Activated naive CD4-positive, alpha-beta T cell treated with anti-CD3 and anti-CD28 coated beads, Interleukin-2, amount 50 U/mL, for 72 hours (primary cell): ENCODE measurements around the gene HBG2. TPM values are rescaled to one million over a fixed set of nuclear protein-coding genes. Genes with fewer than 3 reads are reported as not detected.

Source experiments
- ATAC-seq, 2 donors: fragments of 150-1000 bp; cut with Tn5 transposase; 2 replicates each; pipeline ENCODE4 v1.10.0; 2021; ENCODE audit warnings: mild to moderate bottlenecking in 2 of 2, moderate library complexity in 2 of 2
- DNase-seq, 2 donors: peaks; one replicate each; pipeline ENCODE4 v3.0.0; 2021 to 2022; ENCODE audit warnings: low spot score in 2 of 2
- H3K27ac Mint-ChIP-seq, 2 donors: one replicate each; pipeline ENCODE4 v1.8.0; 2022; ENCODE audit warnings: mild to moderate bottlenecking in 2 of 2, mixed read lengths in 2 of 2
- H3K36me3 Mint-ChIP-seq, 2 donors: one replicate each; pipeline ENCODE4 v1.8.0; 2022; ENCODE audit warnings: mixed read lengths in 2 of 2
- H3K9me3 Mint-ChIP-seq, 2 donors: one replicate each; pipeline ENCODE4 v1.8.0; 2022; ENCODE audit warnings: mixed read lengths in 2 of 2
- total RNA-seq, 2 donors: library from RNA; stranded (reverse); gene quantifications; one replicate each; pipeline ENCODE4 v1.2.3, GENCODE V29; 2022

The HBG2 gene
- total RNA-seq, 2 donors from 2014 or later, result 0.41 TPM; not detected in 1

- H3K27ac Mint-ChIP-seq, result no peak within 1 kb of the TSS
- no peak for ATAC-seq
- DNase-seq, result no peak
- no peaks in the 10 kb centered on the region for H3K36me3 Mint-ChIP-seq
- no peaks in the 10 kb centered on the region for H3K9me3 Mint-ChIP-seq
Measured at GRCh38 chr11:5226732-5227310, 27.8 kb downstream of the HBG2 start, which contains the start of gene HBB. Gene HBB (minus strand): TSS chr11:5227071. CDS start chr11:5227021, 50 bp downstream.

GRCh38 chr11:5225480-5225871 lies 29.1 kb downstream of the HBG2 start:
- H3K9me3 Mint-ChIP-seq, result peaks cover 3 to 4% of the 10 kb centered on the region in 2 donors
- no peaks in the 10 kb centered on the region for H3K36me3 Mint-ChIP-seq
- ATAC-seq (no peak), DNase-seq (no peak)
- H3K27ac Mint-ChIP-seq, result no peak overlapping the region

GRCh38 chr11:5224538-5225479 lies 29.8 kb downstream of the HBG2 start:
- DNase-seq (no peak), ATAC-seq (no peak)
- no peaks in the 10 kb centered on the region for H3K36me3 Mint-ChIP-seq
- H3K9me3 Mint-ChIP-seq, result peaks cover 4 to 5% of the 10 kb centered on the region in 2 donors
- H3K27ac Mint-ChIP-seq, result no peak overlapping the region

GRCh38 chr11:5223686-5224085 lies 30.9 kb downstream of the HBG2 start:
- no peak for DNase-seq
- no peak for ATAC-seq
- no peaks in the 10 kb centered on the region for H3K36me3 Mint-ChIP-seq
- H3K27ac Mint-ChIP-seq, result no peak overlapping the region
- peaks cover 8 to 10% of the 10 kb centered on the region in 2 donors for H3K9me3 Mint-ChIP-seq

GRCh38 chr11:5223146-5223545 lies 31.4 kb downstream of the HBG2 start:
- Mint-ChIP-seq H3K27ac (no peak overlapping the region), H3K9me3 (peaks cover 9 to 10% of the 10 kb centered on the region in 2 donors), H3K36me3 (no peaks in the 10 kb centered on the region)
- no peak for DNase-seq
- ATAC-seq, result no peak

GRCh38 chr11:5210376-5210885 lies 44.1 kb downstream of the HBG2 start:
- H3K9me3 Mint-ChIP-seq, result no peaks in the 10 kb centered on the region
- no peak overlapping the region for H3K27ac Mint-ChIP-seq
- DNase-seq, result no peak
- no peak for ATAC-seq
- no peaks in the 10 kb centered on the region for H3K36me3 Mint-ChIP-seq

- DNase-seq (no peak), ATAC-seq (no peak)
- H3K36me3 Mint-ChIP-seq, result no peaks in the 10 kb centered on the region
- no peak overlapping the region for H3K27ac Mint-ChIP-seq
- H3K9me3 Mint-ChIP-seq, result no peaks in the 10 kb centered on the region
Measured at GRCh38 chr11:5204787-5205186, 49.8 kb downstream of the HBG2 start.

- H3K36me3 Mint-ChIP-seq, result no peaks in the 10 kb centered on the region
- H3K9me3 Mint-ChIP-seq, result no peaks in the 10 kb centered on the region
- no peak for ATAC-seq
Measured at GRCh38 chr11:5203366-5203765, 51.2 kb downstream of the HBG2 start.

More at GRCh38 chr11:5203366-5203765, 51.2 kb downstream of the HBG2 start:
- no peak overlapping the region for H3K27ac Mint-ChIP-seq
- DNase-seq, result no peak

Other genes with a start within 250 kb of the HBG2 start
- gene OR52J3, start 208.3 kb downstream of the HBG2 start, total RNA-seq, result not detected
- gene OR52E2, start 195.2 kb downstream of the HBG2 start, total RNA-seq, result not detected
- gene OR52E1, start 185.2 kb downstream of the HBG2 start, total RNA-seq, result not detected
- gene OR52A5, start 116.4 kb downstream of the HBG2 start, total RNA-seq, result not detected
- gene OR52A1, start 100.0 kb downstream of the HBG2 start, total RNA-seq, result not detected
- not detected for gene OR51V1, start 54.1 kb downstream of the HBG2 start, total RNA-seq
- not detected for gene HBB, start 27.7 kb downstream of the HBG2 start, total RNA-seq
- 1 to 10 TPM in 1 of 2 donors, not detected in 1; 1.6 TPM for gene HBD, start 20.3 kb downstream of the HBG2 start, total RNA-seq
- not detected for gene HBG1, start 4.9 kb downstream of the HBG2 start, total RNA-seq
- gene HBE1, start 15.2 kb upstream of the HBG2 start, total RNA-seq, result not detected
- gene OR51B4, start 47.2 kb upstream of the HBG2 start, total RNA-seq, result not detected
- gene OR51B2, start 69.5 kb upstream of the HBG2 start, total RNA-seq, result not detected
- gene OR51B5, start 88.7 kb upstream of the HBG2 start, total RNA-seq, result under 1 TPM in 1 of 2 donors, not detected in 1; 0.34 TPM
- gene OR51B6, start 96.7 kb upstream of the HBG2 start, total RNA-seq, result not detected
- gene OR51M1, start 129.0 kb upstream of the HBG2 start, total RNA-seq, result not detected
- not detected for gene OR51Q1, start 167.3 kb upstream of the HBG2 start, total RNA-seq
- not detected for gene OR51I1, start 186.7 kb upstream of the HBG2 start, total RNA-seq
- not detected for gene OR51I2, start 194.5 kb upstream of the HBG2 start, total RNA-seq
- not detected for gene OR52D1, start 233.9 kb upstream of the HBG2 start, total RNA-seq